GM21526 (cell line): Measurements from ENCODE around the gene CHN2.

Source experiments
- ATAC-seq: cut with Tn5 transposase; IDR thresholded peaks from one replicate; pipeline ENCODE4 v1.9.1; 2021; ENCODE audit warnings: moderate library complexity; ENCODE audit not compliant: unreplicated experiment, low FRiP score

CHN2 gene

GRCh38 chr7:29381206-29382094, 186.9 kb downstream of the CHN2 start:
- ATAC-seq = no peak

GRCh38 chr7:29384277-29384676, 189.7 kb downstream of the CHN2 start:
- ATAC-seq = no peak

GRCh38 chr7:29385214-29385814, 190.7 kb downstream of the CHN2 start:
- no peak for ATAC-seq

GRCh38 chr7:29386196-29386765, 191.7 kb downstream of the CHN2 start:
- no peak for ATAC-seq

GRCh38 chr7:29391262-29391661, 196.7 kb downstream of the CHN2 start:
- no peak for ATAC-seq

- no peak for ATAC-seq
These were observed 199.7 kb downstream of the CHN2 start for GRCh38 chr7:29394321-29394720.

GRCh38 chr7:29396563-29396962, 202.0 kb downstream of the CHN2 start:
- no peak for ATAC-seq

GRCh38 chr7:29397398-29397797, 202.8 kb downstream of the CHN2 start:
- ATAC-seq = no peak

- no peak for ATAC-seq
These were observed 203.4 kb downstream of the CHN2 start for GRCh38 chr7:29398011-29398410.

- no peak for ATAC-seq
These were observed 205.9 kb downstream of the CHN2 start for GRCh38 chr7:29400437-29400836.

GRCh38 chr7:29401769-29402168, 207.2 kb downstream of the CHN2 start:
- ATAC-seq = no peak

- ATAC-seq = no peak
These were observed 211.3 kb downstream of the CHN2 start for GRCh38 chr7:29405891-29406290.

GRCh38 chr7:29406366-29406765, 211.8 kb downstream of the CHN2 start:
- no peak for ATAC-seq

- ATAC-seq = peak; percentile 58
These were observed 214.3 kb downstream of the CHN2 start for GRCh38 chr7:29408841-29409243.

GRCh38 chr7:29410996-29411395, 216.4 kb downstream of the CHN2 start:
- no peak for ATAC-seq

GRCh38 chr7:29412912-29413311, 218.3 kb downstream of the CHN2 start:
- ATAC-seq = no peak

GRCh38 chr7:29413626-29414136, 219.1 kb downstream of the CHN2 start:
- no peak for ATAC-seq

- ATAC-seq = no peak
These were observed 219.6 kb downstream of the CHN2 start for GRCh38 chr7:29414216-29414615.

- ATAC-seq = no peak
These were observed 220.6 kb downstream of the CHN2 start for GRCh38 chr7:29415215-29415614.

GRCh38 chr7:29416276-29416937, 221.8 kb downstream of the CHN2 start:
- ATAC-seq = no peak

- no peak for ATAC-seq
These were observed 222.3 kb downstream of the CHN2 start for GRCh38 chr7:29416938-29417305.
